OCI-LY3 (cell line): ENCODE measurements around the gene LHX5.

Source experiments
- H2AFZ ChIP-seq: fragments of 200-600, 300-600 bp; shearing (Covaris generic); 2 replicates; pipeline ENCODE4 v1.6.0; 2014; ENCODE audit warnings: antibody characterized with exemption, low read depth, low read length
- H3K27ac ChIP-seq: fragments of 200-600, 300-600 bp; sonication (generic); 2 replicates; pipeline ENCODE4 v1.5.1; 2014; ENCODE audit warnings: mild to moderate bottlenecking, low read length, moderate library complexity, mixed read lengths
- H3K27me3 ChIP-seq: fragments of 200-600, 300-600 bp; sonication (generic); 2 replicates; pipeline ENCODE4 v1.6.1; 2014; ENCODE audit warnings: low read depth, low read length, mixed read lengths
- H3K36me3 ChIP-seq: fragments of 200-600, 300-600 bp; sonication (generic); replicated peaks from 2 replicates; pipeline ENCODE3; 2014; ENCODE audit warnings: low read depth, low read length, mixed read lengths
- H3K4me1 ChIP-seq: fragments of 300-600, 200-600 bp; sonication (generic); 2 replicates; pipeline ENCODE4 v1.6.1; 2014; ENCODE audit warnings: low read length, mixed read lengths
- H3K4me2 ChIP-seq: fragments of 200-600, 300-600 bp; sonication (generic); 2 replicates; pipeline ENCODE4 v1.6.1; 2014; ENCODE audit warnings: low read length, mixed read lengths
- H3K4me3 ChIP-seq: fragments of 300-600, 200-600 bp; sonication (generic); 2 replicates; pipeline ENCODE4 v1.5.1; 2014; ENCODE audit warnings: antibody characterized with exemption, mild to moderate bottlenecking, low read length, moderate library complexity
- H3K79me2 ChIP-seq: fragments of 300-600, 200-600 bp; shearing (Covaris generic); 2 replicates; pipeline ENCODE4 v1.6.1; 2014; ENCODE audit warnings: mild to moderate bottlenecking, low read length, mixed read lengths
- H3K9ac ChIP-seq: fragments of 300-600, 200-600 bp; shearing (Covaris generic); 2 replicates; pipeline ENCODE4 v1.6.0; 2014; ENCODE audit warnings: mild to moderate bottlenecking, low read length, moderate library complexity
- H3K9me3 ChIP-seq: fragments of 200-600, 300-600 bp; shearing (Covaris generic); 2 replicates; pipeline ENCODE4 v1.6.1; 2014; ENCODE audit warnings: low read length, mixed read lengths; ENCODE audit not compliant: insufficient read depth
- H4K20me1 ChIP-seq: fragments of 200-600, 300-600 bp; sonication (generic); 2 replicates; pipeline ENCODE4 v1.6.1; 2016; ENCODE audit warnings: low read length, mixed read lengths; ENCODE audit not compliant: insufficient read depth
- EZH2phosphoT487 ChIP-seq: fragments of 200-600 bp; shearing (Covaris generic); IDR thresholded peaks from 2 replicates; pipeline ENCODE4 v1.6.1; 2018; ENCODE audit warnings: antibody characterized with exemption, mixed run types, low read depth
- TF ChIP-seq, protein P1 (sequence below): fragments of 200-600, 300-600 bp; sonication (generic); IDR thresholded peaks from 2 replicates; pipeline ENCODE4 v1.5.1; 2014; ENCODE audit warnings: antibody characterized with exemption, low read length, low read depth

LHX5 gene

DNA sequence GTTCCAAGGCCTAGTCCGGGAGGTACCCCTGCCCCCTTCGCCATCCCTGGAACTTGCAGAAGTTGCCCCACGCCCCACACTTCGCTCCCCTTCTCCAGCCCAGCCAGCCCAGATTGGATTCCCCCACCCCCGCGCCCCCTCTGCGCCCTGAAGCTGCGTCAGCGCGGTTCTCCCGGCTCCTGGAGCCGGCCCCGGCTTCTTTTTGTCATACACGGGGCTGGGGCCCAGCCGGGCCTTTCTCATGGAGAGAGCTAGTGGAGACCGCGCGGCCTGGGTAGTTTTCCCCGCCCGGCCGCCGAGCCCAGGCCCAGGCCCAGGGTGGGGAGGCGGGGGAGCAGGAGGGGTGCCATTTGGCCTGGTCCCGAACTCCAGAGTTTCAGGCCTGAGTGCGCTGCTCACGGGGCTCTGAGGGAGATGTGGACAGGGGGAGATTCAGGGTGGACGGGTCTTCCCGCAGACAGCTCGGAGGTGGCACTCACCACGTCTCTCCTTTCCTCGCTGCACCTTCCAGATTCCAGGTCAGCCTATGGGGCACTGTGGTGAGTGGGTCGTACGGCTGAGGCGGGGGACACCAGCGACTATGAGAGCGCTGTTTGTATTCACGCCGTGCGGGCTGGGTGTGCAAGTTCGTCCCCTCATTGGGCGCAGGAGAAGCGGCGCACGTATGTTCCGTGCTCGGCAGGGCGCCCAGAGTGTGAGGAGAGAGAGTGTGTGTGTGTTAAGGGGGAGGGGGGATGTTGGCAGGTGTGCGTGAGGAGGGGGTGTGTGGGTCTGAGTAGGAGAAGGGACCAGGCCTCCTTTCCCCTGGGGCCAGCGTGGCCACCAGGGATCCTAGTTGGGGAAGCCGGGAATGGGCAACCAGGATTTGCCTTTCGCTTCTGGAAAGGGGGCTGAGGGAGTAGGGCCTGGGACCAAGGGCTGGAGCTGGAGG, 785 bp upstream of the LHX5 start:
- Histone ChIP-seq H3K9ac (no peak overlapping the region), H3K4me3 (no peak overlapping the region), H3K79me2 (no peaks in the 10 kb centered on the region), H3K36me3 (no peaks in the 10 kb centered on the region), H4K20me1 (no peaks in the 10 kb centered on the region), H3K4me2 (no peak overlapping the region), H3K9me3 (no peaks in the 10 kb centered on the region), H3K27ac (no peak overlapping the region), H3K4me1 (no peaks in the 10 kb centered on the region), H3K27me3 (no peaks in the 10 kb centered on the region; the same call in 1 of the 2 replicates), H2AFZ (no peak overlapping the region)
- TF ChIP-seq EZH2phosphoT487 = no peak
- TF ChIP-seq, protein P1, sequence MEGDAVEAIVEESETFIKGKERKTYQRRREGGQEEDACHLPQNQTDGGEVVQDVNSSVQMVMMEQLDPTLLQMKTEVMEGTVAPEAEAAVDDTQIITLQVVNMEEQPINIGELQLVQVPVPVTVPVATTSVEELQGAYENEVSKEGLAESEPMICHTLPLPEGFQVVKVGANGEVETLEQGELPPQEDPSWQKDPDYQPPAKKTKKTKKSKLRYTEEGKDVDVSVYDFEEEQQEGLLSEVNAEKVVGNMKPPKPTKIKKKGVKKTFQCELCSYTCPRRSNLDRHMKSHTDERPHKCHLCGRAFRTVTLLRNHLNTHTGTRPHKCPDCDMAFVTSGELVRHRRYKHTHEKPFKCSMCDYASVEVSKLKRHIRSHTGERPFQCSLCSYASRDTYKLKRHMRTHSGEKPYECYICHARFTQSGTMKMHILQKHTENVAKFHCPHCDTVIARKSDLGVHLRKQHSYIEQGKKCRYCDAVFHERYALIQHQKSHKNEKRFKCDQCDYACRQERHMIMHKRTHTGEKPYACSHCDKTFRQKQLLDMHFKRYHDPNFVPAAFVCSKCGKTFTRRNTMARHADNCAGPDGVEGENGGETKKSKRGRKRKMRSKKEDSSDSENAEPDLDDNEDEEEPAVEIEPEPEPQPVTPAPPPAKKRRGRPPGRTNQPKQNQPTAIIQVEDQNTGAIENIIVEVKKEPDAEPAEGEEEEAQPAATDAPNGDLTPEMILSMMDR = no peak

DNA sequence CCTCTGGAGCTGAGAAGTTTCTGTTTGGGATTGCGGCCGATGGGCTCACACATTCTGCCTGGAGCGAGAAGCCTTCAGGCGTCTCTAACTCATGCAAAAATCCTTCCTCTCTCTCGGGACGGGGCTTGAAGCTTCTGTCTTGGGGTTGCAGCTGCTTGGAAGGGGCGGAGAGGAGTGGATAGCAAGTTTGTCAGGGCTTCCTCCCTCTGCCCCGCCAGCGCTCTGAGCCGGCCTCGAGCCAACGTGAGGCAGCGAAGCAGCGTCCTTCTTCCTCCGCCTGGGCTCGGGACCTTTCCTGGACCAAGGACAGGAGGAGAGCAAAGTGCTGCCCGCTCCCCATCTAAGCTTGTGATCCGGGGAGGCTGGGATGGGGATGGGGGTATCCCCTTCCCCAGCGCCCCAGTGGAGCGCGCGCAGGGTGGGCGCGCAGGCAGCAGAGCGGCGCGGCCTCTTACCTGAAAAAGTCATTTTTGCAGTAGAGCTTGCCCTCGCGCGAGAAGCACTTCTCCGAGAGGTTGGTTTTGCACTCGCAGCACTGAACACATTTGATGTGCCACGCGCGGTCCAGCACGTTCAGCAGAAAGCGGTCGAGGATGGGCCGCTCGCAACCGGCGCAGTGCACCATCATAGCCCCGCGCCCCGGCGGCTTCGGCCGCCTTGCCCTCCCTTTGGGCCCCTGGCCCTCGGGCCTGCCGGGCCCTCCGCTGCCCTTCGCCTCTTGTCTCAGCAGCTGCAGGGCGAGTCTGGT, 626 bp downstream of the LHX5 start:
- no peak overlapping the region for H3K4me3 ChIP-seq
- H4K20me1 ChIP-seq = no peaks in the 10 kb centered on the region
- no peaks in the 10 kb centered on the region for H3K36me3 ChIP-seq
- H3K27me3 ChIP-seq = no peaks in the 10 kb centered on the region; the same call in 1 of the 2 replicates
- TF ChIP-seq, protein P1 = no peak
- TF ChIP-seq EZH2phosphoT487 = no peak
- H3K27ac ChIP-seq = no peak overlapping the region
- no peaks in the 10 kb centered on the region for H3K79me2 ChIP-seq
- H3K4me2 ChIP-seq = no peak overlapping the region
- no peaks in the 10 kb centered on the region for H3K9me3 ChIP-seq
- no peak overlapping the region for H2AFZ ChIP-seq
- H3K4me1 ChIP-seq = no peaks in the 10 kb centered on the region
- H3K9ac ChIP-seq = no peak overlapping the region

DNA sequence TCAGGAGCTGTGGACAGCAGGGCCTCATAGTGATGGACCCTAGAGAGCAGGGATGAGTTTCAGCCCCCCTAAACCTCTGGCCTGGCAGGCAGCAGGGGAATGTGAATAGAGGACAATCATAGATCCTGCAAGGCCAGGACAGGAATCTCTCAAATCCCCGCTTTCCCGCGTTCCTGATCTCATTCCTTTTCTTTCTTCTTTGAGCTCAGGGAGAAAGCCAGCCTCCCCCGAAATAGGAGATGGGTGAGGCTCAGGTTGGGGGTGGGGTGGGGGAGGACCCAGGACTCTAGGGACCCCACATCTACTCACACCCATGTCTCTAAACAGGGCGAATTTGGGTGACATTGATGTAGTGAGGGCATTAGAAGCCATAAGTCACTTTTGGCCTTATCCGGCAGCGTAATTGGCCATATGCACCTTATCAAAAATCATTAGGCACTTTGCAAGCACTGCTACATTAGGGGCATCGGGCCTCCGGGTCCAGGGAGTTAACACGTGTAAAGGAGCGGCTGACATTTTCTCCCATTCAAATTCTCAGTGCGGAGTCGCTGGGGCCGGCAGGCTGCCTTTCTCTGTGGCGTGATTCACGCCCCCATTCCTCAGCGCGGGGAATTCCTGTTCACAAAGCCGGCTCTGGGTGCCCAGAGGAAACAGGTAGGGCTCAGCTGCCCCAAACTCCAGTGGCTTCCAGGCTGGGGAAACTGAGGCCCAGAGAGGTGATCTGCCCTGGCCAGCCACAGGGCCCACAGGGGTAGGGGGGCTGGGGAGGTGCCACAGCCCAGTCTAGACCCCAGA, 1.5 kb downstream of the LHX5 start:
- H3K9me3 ChIP-seq = no peaks in the 10 kb centered on the region
- no peak for TF ChIP-seq EZH2phosphoT487
- TF ChIP-seq, protein P1 = no peak
- H3K4me3 ChIP-seq = no peak overlapping the region
- no peak overlapping the region for H2AFZ ChIP-seq
- H3K27me3 ChIP-seq = no peaks in the 10 kb centered on the region; the same call in 1 of the 2 replicates
- no peak overlapping the region for H3K4me2 ChIP-seq
- H3K9ac ChIP-seq = no peak overlapping the region
- no peaks in the 10 kb centered on the region for H3K4me1 ChIP-seq
- H3K79me2 ChIP-seq = no peaks in the 10 kb centered on the region
- H3K27ac ChIP-seq = no peak overlapping the region
- H4K20me1 ChIP-seq = no peaks in the 10 kb centered on the region
- H3K36me3 ChIP-seq = no peaks in the 10 kb centered on the region
